HG03457 (cell line): ENCODE results near the gene PABPC1L.
"Not testable (repeated sequence)": the region's sequence is repeated elsewhere in the genome, so short reads cannot be mapped to it uniquely, and the experiment has no call there.

Experiments
- ATAC-seq: cut with Tn5 transposase; IDR thresholded peaks from one replicate; pipeline ENCODE4 v1.9.1; 2021; ENCODE audit warnings: moderate number of reproducible peaks; ENCODE audit not compliant: unreplicated experiment

PABPC1L gene

GRCh38 chr20:44909872-44910689 is at the start of gene PABPC1L:
Gene PABPC1L, plus strand, starts transcription at chr20:44910060. Its CDS starts 84 bp downstream, at chr20:44910144.
- ATAC-seq = peak; percentile 83

GRCh38 chr20:44861531-44862006 is 48.3 kb upstream of the PABPC1L start:
- no peak for ATAC-seq

- ATAC-seq = no peak
Observed at GRCh38 chr20:44862286-44862685, 47.6 kb upstream of the PABPC1L start.

- not testable (repeated sequence) for ATAC-seq
Observed at GRCh38 chr20:44863365-44864084, 46.3 kb upstream of the PABPC1L start.

- not testable (repeated sequence) for ATAC-seq
Observed at GRCh38 chr20:44864493-44864892, 45.4 kb upstream of the PABPC1L start.

GRCh38 chr20:44866703-44867335 is 43.0 kb upstream of the PABPC1L start:
- ATAC-seq = no peak

- no peak for ATAC-seq
Observed at GRCh38 chr20:44869471-44869870, 40.4 kb upstream of the PABPC1L start.

GRCh38 chr20:44882360-44882759 is 27.5 kb upstream of the PABPC1L start:
- ATAC-seq = not testable (repeated sequence)

GRCh38 chr20:44883214-44883902 is 26.5 kb upstream of the PABPC1L start:
- no peak for ATAC-seq

- no peak for ATAC-seq
Observed at GRCh38 chr20:44884907-44885391, 24.9 kb upstream of the PABPC1L start.

- peak; percentile 81 for ATAC-seq
Observed at GRCh38 chr20:44885392-44886265, 24.2 kb upstream of the PABPC1L start, which contains the start of gene YWHAB. Gene YWHAB, plus strand, starts transcription at chr20:44885705. Its CDS starts 15,829 bp downstream, at chr20:44901534.

GRCh38 chr20:44886266-44886651 is 23.6 kb upstream of the PABPC1L start:
- no peak for ATAC-seq

GRCh38 chr20:44886828-44887227 is 23.0 kb upstream of the PABPC1L start:
- no peak for ATAC-seq

GRCh38 chr20:44887466-44887865 is 22.4 kb upstream of the PABPC1L start:
- ATAC-seq = no peak

- ATAC-seq = no peak
Observed at GRCh38 chr20:44888226-44889103, 21.4 kb upstream of the PABPC1L start.

GRCh38 chr20:44891826-44892225 is 18.0 kb upstream of the PABPC1L start:
- no peak for ATAC-seq

GRCh38 chr20:44894959-44895358 is 14.9 kb upstream of the PABPC1L start:
- ATAC-seq = no peak

GRCh38 chr20:44896583-44896982 is 13.3 kb upstream of the PABPC1L start:
- no peak for ATAC-seq

GRCh38 chr20:44897133-44897532 is 12.7 kb upstream of the PABPC1L start:
- no peak for ATAC-seq
